HG03280 (cell line): ENCODE results near the gene ABCG2.

Experiments
- ATAC-seq: cut with Tn5 transposase; IDR thresholded peaks from one replicate; pipeline ENCODE4 v1.9.1; 2021; ENCODE audit warnings: mild to moderate bottlenecking, moderate library complexity; ENCODE audit not compliant: unreplicated experiment

Gene ABCG2

DNA sequence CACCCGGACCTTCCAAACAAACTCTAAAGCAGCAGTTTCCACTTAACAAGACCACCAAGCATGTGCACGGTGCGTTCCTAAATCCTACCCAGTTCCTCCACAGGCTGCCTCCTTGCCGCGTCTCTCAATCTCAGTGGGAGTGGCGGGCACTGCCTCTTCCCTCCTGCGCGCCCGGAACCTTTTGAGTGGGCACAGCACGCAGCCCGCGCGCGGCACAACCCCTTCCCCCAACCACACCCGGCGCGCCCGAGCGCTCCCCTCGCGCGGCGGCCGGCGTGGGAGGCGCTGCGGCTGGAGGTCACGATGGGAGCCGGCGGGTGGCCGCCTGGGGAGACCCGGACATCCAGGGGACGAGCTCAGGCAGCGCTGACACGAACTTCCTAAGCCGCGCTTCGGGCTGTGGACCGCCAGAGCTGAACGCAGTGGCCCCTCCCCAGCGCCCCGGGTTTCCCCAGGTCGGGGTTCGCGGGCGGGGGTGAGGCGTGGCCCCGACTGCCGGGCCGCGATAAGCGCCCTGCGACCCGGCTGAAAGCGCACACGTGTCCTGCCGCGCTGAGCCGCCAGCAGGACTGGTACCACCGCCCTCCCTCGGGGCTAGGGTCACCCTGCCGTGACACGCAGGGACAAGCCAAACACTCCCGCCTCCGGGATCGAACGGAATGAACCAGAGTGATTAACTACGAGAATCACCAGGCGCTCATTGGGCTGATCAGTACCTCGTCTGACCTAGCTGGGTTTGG is at the start of gene ABCG2:
Gene ABCG2, minus strand, starts transcription at position 151 of the 740 bp plus-strand sequence. CDS start 18,644 bp downstream, outside the sequence.
- peak; percentile 58 for ATAC-seq

DNA sequence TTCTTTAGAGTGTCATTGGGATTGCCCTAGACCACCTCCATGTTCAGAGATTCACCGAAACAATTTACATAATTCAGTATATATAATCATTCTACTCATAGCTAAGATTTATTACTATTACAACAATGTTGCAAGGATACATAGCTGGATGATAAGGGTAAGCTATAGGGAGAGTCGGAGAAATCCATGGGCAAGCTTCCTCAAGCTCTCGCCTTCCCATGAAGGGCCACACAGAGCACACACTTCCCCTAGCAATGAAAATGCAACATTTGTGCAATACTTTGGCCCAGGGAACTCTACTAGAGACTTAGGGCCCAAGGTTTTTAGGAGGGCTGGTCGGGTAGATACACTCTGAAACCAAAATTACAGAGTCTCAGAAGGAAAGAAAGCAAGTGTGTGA is 49.7 kb upstream of the ABCG2 start:
- ATAC-seq = no peak

GRCh38 chr4:88207171-88207570 is 48.7 kb upstream of the ABCG2 start:
- ATAC-seq = no peak

DNA sequence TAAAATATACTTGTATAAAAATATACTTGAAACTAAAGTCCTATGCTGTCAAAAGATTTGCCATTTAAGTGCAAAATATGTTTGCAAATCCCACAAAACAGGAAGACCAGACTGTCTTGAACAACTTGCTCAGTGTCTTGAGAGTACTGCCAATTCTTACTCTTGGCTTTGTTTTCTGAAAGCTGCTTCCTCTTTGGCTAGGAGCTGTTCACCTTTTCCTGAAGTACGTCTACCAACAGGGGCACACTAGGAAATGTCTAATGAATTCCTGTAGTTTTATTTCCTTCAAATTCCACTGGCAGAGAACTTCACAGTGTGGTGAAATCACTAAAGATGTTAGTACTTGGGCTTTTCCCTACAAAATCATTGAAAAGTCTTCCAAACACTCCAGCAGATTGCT is 46.4 kb upstream of the ABCG2 start:
- no peak for ATAC-seq

GRCh38 chr4:88202443-88202842 is 44.0 kb upstream of the ABCG2 start:
- no peak for ATAC-seq

- no peak for ATAC-seq
These were observed 41.7 kb upstream of the ABCG2 start for GRCh38 chr4:88200186-88200585.

DNA sequence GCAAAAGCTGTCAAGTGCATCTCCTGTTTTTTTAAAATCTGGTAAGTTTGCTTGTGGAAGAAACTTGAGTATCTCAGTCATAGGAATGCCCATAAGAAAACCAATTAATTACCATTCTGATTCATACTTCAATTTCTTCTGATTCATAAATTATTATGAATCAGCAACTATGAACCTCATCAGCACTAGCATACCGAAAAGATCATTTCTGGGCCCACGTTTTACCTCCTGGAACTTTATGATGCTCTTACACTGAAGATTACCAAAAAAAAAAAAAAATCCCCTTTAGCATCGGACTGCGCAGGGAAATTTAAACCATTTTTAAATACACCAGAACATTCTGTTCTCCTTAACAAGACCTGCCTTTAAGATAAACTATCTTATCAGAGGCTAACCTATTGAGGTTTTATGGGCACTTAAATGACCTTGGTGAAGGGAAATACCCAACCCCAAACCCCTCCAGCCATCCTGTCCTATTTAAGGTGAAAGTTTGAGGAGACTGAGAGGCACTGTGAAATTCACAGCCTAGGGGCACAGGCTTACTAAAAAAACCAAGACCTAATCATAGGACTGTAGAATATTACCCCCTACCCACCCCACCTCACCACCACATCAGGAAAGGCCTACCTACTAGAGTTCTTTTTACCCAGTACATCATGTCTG is 38.2 kb upstream of the ABCG2 start:
- no peak for ATAC-seq

DNA sequence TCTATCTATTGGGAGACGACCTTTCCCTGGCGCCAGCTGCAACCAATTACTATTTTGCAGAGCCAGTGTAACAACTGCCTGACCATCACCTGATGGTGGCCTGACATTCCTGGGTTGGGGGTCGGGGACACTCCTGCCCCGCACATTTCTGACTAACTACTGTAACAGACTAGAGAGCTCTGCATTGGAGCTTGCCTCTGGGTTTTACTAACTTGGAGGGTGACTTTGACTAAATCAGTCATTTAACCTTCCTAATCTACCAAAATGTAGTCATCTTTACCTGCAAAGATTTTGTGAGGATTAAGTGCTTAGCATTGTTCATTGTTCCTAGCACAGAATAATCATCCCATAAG is 37.5 kb upstream of the ABCG2 start:
- no peak for ATAC-seq

GRCh38 chr4:88195328-88196012 is 37.0 kb upstream of the ABCG2 start:
- ATAC-seq = no peak

DNA sequence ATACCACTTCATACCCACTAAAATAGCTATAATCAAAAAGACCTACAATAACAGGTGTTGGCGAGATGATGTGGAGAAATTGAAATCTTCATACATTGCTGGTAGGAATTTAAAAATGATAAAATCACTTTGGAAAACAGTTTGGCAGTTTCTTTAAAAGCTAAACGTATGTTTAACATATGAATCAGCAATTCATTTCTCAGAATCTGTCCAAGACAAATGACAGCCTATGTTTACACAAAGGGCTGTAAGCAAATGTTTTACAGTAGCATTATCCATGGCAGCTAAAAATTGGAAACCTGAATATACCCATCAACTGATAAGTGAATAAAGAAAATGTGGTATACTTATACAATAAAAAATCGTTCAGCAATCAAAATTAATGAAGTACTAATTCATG is 33.0 kb upstream of the ABCG2 start:
- ATAC-seq = no peak

DNA sequence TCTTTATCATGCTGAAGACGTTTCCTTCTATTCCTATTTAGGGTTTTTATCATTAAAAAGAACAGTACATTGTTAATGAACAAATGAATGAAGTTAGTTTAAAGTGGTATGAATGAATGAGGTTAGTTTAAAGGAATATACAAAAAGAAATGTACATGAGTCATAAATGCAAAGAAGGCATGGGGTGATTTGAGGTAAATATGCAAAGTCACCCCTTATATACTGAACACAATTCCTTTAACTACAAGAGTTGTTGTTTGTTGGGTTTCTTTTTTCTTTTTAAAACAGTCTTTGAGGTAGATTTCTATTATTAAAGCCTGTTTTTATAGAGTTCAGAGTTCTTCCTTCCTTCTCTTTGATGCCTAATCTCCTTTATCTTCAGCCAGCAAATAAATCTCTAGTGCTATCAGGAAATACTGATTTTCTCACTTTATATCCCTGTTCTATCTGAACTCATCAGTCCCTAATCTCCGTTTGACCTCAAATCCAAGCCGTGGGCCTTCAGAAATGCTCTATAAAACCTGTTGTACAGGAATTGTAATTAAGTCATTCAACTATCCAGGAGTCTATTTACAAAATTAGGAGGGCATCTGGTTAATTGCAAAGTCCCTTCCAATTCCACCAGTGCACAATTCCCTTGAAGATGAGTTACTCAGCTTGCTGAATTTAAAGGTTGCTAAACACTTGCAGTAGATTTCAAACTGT is 31.6 kb upstream of the ABCG2 start:
- ATAC-seq = no peak

DNA sequence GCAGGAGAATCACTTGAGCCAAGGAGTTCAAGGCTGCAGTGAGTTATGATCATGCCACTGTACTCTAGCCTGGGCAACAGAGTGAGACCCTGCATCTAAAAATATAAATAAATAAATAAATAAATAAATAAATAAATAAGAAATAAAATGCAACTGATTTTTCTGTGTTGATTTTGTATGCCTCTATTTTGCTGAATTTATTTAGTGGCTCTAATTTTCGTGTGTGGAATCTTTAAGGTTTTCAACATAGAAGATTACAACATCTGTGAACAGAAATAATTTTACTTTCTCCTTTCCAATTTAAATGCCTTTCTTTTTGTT is 30.9 kb upstream of the ABCG2 start:
- ATAC-seq = no peak

- ATAC-seq = no peak
These were observed 30.4 kb upstream of the ABCG2 start for GRCh38 chr4:88188738-88189417.

- no peak for ATAC-seq
These were observed 29.3 kb upstream of the ABCG2 start for GRCh38 chr4:88187766-88188165.

- ATAC-seq = no peak
These were observed 27.5 kb upstream of the ABCG2 start for GRCh38 chr4:88185906-88186305.

GRCh38 chr4:88179261-88179660 is 20.8 kb upstream of the ABCG2 start:
- no peak for ATAC-seq

- ATAC-seq = no peak
These were observed 20.3 kb upstream of the ABCG2 start for GRCh38 chr4:88178626-88179231.

DNA sequence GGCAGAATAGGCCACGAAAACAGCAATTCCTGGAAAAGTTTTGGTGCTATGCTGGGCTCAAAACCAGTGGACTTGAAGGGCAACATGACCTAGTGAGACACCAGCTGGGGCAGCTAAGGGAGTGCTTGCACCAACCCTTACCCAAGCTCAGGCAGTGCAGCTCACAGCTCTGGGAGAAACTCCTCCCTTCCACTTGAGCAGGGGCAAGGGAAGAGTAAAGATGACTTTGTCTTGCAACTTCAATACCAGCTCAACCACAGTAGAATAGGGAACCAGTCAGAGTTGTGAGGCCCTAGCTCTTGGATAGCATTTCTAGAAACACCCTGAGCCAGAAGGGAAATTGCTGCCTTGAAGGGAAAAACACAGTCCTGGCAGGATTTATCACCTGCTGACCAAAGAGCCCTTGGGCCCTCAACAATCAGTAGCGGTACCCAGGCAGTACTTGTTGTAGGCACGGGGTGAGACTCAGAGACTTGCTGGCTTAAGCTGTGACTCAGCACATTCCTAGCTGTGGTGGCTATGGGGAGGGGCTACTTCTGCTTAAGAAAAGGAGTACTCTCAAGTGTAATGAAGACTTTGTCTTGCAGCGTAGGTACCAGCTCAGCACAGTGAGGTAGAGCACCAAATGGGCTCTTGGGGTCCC is 19.7 kb upstream of the ABCG2 start:
- ATAC-seq = no peak

DNA sequence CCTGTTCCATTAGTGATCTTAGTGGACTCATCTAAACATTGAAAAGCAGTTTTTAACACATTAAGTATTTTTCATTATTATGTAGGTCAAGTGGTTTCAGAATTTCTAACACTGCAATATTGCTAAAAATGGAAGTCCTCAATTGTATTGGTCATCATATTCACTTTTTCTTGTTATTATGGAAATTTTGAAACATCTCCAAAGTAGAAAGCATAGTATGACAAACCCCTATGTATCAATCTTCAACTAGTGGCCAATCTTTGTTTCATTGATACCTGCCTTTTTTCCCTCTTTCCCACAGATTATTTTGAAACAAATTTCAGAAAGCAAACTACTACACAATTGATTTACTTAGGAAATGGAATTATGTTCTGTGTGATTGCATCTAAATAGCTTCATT is 14.5 kb upstream of the ABCG2 start:
- ATAC-seq = no peak

DNA sequence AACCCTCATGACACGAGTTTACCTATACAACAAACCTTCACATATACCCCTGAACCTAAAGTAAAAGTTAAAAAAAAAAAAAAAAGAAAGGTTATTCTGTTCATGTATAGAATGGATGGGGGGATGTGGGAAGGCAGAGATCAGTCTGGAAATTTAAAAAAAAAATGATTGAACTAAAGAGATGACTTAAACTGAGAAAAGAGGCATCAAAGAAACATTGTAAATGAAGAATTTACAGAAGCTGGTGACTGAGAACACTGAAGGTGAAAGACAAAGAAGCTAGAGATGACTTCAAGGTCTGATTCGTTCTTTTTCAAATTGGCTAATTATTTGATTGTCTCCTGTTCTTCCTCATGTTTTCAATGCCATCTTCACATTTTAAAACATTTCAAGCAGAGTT is 12.8 kb upstream of the ABCG2 start:
- no peak for ATAC-seq
